Adrenal gland (tissue), 12 donors: ENCODE data around the gene HIC1. TPM values are rescaled to one million over a fixed set of nuclear protein-coding genes. Genes with fewer than 3 reads are reported as not detected.

Experiments
- DNase-seq, 7 donors: peaks; one replicate each; pipeline ENCODE4 v3.0.0-alpha.2; 2019 to 2020
- H3K27ac ChIP-seq, 5 donors: fragments of 200-600 bp; sonication (generic) in 4 of 5; 1 replicate in 3 of 5; 2 replicates in 2 of 5; pipeline versions ENCODE4 v1.5.1 to v1.8.0; 2016 to 2020; ENCODE audit warnings: mild to moderate bottlenecking in 1 of 5
- H3K27me3 ChIP-seq: fragments of 200-600 bp; 2 replicates; pipeline ENCODE4 v1.8.0; 2021
- H3K36me3 ChIP-seq, 2 donors: fragments of 200-600 bp; replicated peaks in 1 of 2; 1 replicate in 1 of 2; 2 replicates in 1 of 2; pipeline versions ENCODE4 v1.5.1 to v1.8.0; 2018 to 2022
- H3K4me1 ChIP-seq, 2 donors: fragments of 200-600 bp; replicated peaks in 1 of 2; 1 replicate in 1 of 2; 2 replicates in 1 of 2; pipeline versions ENCODE4 v1.5.1 to v1.8.0; 2018 to 2021
- H3K4me3 ChIP-seq, 4 donors: fragments of 200-600 bp; sonication (generic) in 3 of 4; one replicate each; pipeline ENCODE4 v1.5.1; 2016 to 2018
- H3K9me3 ChIP-seq, 3 donors: fragments of 200-600 bp; sonication (generic) in 1 of 3; replicated peaks in 1 of 3; 1 replicate in 2 of 3; 2 replicates in 1 of 3; pipeline versions ENCODE4 v1.5.1 to v1.8.0; 2016 to 2021
- CTCF ChIP-seq, 6 experiments: fragments of 450-650 bp in 4 of 6; fragments of 200-600 bp in 2 of 6; sonication (generic) in 1 of 6; IDR thresholded peaks; 1 replicate in 5 of 6; 2 replicates in 1 of 6; pipeline versions ENCODE4 v1.5.1 to v1.8.0; 2016 to 2021; ENCODE audit warnings: antibody characterized with exemption in 6 of 6, mild to moderate bottlenecking in 2 of 6, moderate library complexity in 1 of 6
- POLR2A ChIP-seq, 2 donors: fragments of 450-650 bp; IDR thresholded peaks; one replicate each; pipeline ENCODE4 v1.6.1; 2017; ENCODE audit warnings: antibody characterized with exemption in 2 of 2, mild to moderate bottlenecking in 2 of 2, moderate library complexity in 1 of 2
- WGBS, 4 donors: extraction: QIAGEN DNeasy Blood & Tissue Kit in 2 of 4; methylation state at CpG; one replicate each; pipeline versions ENCODE4 v1.1.5 to v1.1.7; 2013 to 2017; 5-methylcytosine and 5-hydroxymethylcytosine counted together
- intact Hi-C, 2 donors: fragments of 100-400 bp; cut with DNase I; formaldehyde crosslinking; loops; one replicate each; pipeline versions ENCODE4 v1.14.1 to v1.15.0; 2022 to 2023
- polyA plus RNA-seq, 3 donors: library from polyadenylated mRNA; stranded (reverse); fragments of 200-250 nt in 2 of 3; fragments of 350-450 nt in 1 of 3; fragmentation: Illumina TruSeq in 1 of 3; extraction: RNeasy Lipid Tissue Mini Kit (QIAGEN cat#74804) in 1 of 3; gene quantifications; one replicate each; pipeline ENCODE4 v1.2.3, GENCODE V29; 2013 to 2014
- total RNA-seq, 9 donors: library from RNA; depleted of rRNA in 4 of 9; stranded (reverse); fragments of >200 nt in 4 of 9; fragments of 120-200 nt in 1 of 9; fragmentation: NEBNext Ultra II Directional in 1 of 9; extraction: Animal tissue kit (Norgen Biotek cat#: 25700) in 1 of 9; gene quantifications; one replicate each; pipeline versions ENCODE4 v1.1.0 to v1.2.4, GENCODE V29; 2013 to 2023
- donor health status: healthy with polysubstance abuse.
- donor health status: Bipolar disorder and iron deficiency.
- donor health status: DM: yes; HTN: yes; CAD: no.
- donor health status: DM: no; HTN: no; CAD: no.
- donor health status: DM: no; HTN: no; CAD: no.
- donor health status: DM: yes; HTN: yes; CAD: no.

Gene HIC1
- total and polyA plus RNA-seq, 12 donors: 0.92 to 61.8 (median 23.9) TPM

GRCh38 chr17:2062571-2063183 lies 7.8 kb downstream of the HIC1 start:
- peak in 1 of 7 donors; percentile 57 for DNase-seq
- 60 to 66% (median 64%) methylated on average over 9 to 11 of the region's 11 CpGs for WGBS, 4 donors
- Histone ChIP-seq H3K27me3 (no peaks in the 10 kb centered on the region), H3K9me3 (no peaks in the 10 kb centered on the region), H3K27ac (peak overlapping the region in 4 of 5 donors; percentile 16 to 88 (median 50)), H3K4me3 (no peak overlapping the region), H3K4me1 (peaks cover 0 to 32% of the 10 kb centered on the region in 2 donors), H3K36me3 (peaks cover 0 to 14% of the 10 kb centered on the region in 2 donors)
- no peak for TF ChIP-seq CTCF (IDR thresholded peaks at IDR 0.05)
- intact Hi-C loops: no loop called here

- WGBS, 4 donors: 74 to 77% (median 75%) methylated on average over 16 of the region's 16 CpGs
- Histone ChIP-seq H3K4me3 (no peak overlapping the region), H3K4me1 (peaks cover 6 to 40% of the 10 kb centered on the region in 2 donors), H3K9me3 (no peaks in the 10 kb centered on the region), H3K27ac (peak overlapping the region in 4 of 5 donors; percentile 5 to 88 (median 64)), H3K36me3 (peaks cover 0 to 20% of the 10 kb centered on the region in 2 donors), H3K27me3 (no peaks in the 10 kb centered on the region)
- TF ChIP-seq CTCF (IDR thresholded peaks at IDR 0.05) (no peak), POLR2A (IDR thresholded peaks at IDR 0.05) (no peak)
- DNase-seq: peak in 1 of 7 donors; percentile 68
- intact Hi-C loops: no loop called here
Observed at GRCh38 chr17:2063261-2064146, 8.6 kb downstream of the HIC1 start.

- peak overlapping the region in 4 of 5 donors; percentile 5 to 88 (median 64) for H3K27ac ChIP-seq
- peaks cover 0 to 21% of the 10 kb centered on the region in 2 donors for H3K36me3 ChIP-seq
- no peak for DNase-seq
- no peaks in the 10 kb centered on the region for H3K27me3 ChIP-seq
- WGBS, 4 donors: 54 to 79% (median 63%) methylated on average over 5 of the region's 5 CpGs
- H3K4me3 ChIP-seq: no peak overlapping the region
- intact Hi-C loops: no loop called here
- TF ChIP-seq POLR2A (IDR thresholded peaks at IDR 0.05) (no peak), CTCF (IDR thresholded peaks at IDR 0.05) (no peak)
- peaks cover 6 to 47% of the 10 kb centered on the region in 2 donors for H3K4me1 ChIP-seq
- H3K9me3 ChIP-seq: no peaks in the 10 kb centered on the region
Observed at GRCh38 chr17:2064147-2064489, 9.2 kb downstream of the HIC1 start.

- intact Hi-C loops: no loop called here
- H3K4me1 ChIP-seq: peaks cover 6 to 47% of the 10 kb centered on the region in 2 donors
- TF ChIP-seq CTCF (IDR thresholded peaks at IDR 0.05): no peak
- TF ChIP-seq POLR2A (IDR thresholded peaks at IDR 0.05): no peak
- H3K4me3 ChIP-seq: no peak overlapping the region
- no peaks in the 10 kb centered on the region for H3K27me3 ChIP-seq
- no peaks in the 10 kb centered on the region for H3K9me3 ChIP-seq
- 50 to 78% (median 74%) methylated on average over 2 to 6 of the region's 6 CpGs for WGBS, 4 donors
- peak overlapping the region in 4 of 5 donors; percentile 5 to 88 (median 64) for H3K27ac ChIP-seq
- H3K36me3 ChIP-seq: peaks cover 0 to 21% of the 10 kb centered on the region in 2 donors
- peak in 2 of 7 donors; percentile 42 to 67 for DNase-seq
Observed at GRCh38 chr17:2064520-2064971, 9.6 kb downstream of the HIC1 start.
